Sciatic nerve (tissue), 2 donors: ENCODE results near the gene LRRC61. TPM values are rescaled to one million over a fixed set of nuclear protein-coding genes. Genes with fewer than 3 reads are reported as not detected.

Source experiments
- ATAC-seq: fragments of 200-7000 bp; cut with Tn5 transposase; one replicate; pipeline ENCODE4 v1.9.1; 2020; ENCODE audit warnings: mild to moderate bottlenecking, moderate library complexity
- DNase-seq: peaks from one replicate; pipeline ENCODE4 v3.0.0-alpha.2; 2020; ENCODE audit warnings: low spot score
- intact Hi-C: fragments of 100-400 bp; cut with DNase I; formaldehyde crosslinking; loops from one replicate; pipeline ENCODE4 v1.14.2; 2022
- total RNA-seq: library from RNA; stranded (reverse); fragmentation: NEBNext Ultra II Directional; extraction: Animal tissue kit (Norgen Biotek cat#: 25700); gene quantifications from one replicate; pipeline ENCODE4 v1.2.1, GENCODE V29; 2021
- donor health status: DM: no; HTN: no; CAD: no.
- donor health status: DM: no; HTN: no; CAD: no.

Gene LRRC61
- total RNA-seq, 1 donor from 2014 or later = 5.8 TPM

DNA sequence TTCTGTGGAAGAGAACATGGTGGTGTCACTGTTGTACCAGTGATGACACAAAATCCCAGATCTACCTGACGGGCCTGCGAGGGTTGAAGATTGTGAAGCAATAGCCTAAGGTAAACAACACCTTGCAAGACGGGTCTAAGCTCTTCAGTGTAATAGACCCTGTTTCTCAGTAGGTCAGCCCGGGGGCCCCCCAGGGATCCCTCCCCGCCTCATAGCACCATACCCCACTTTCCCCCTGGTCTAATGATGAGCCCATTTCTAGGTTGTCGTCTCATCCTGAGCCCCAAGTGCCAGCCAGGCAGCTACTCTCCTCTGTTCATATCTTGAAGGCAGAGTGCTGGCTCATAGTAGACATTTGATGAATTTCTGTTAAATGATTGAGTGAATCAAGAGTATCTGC is 2.7 kb downstream of the LRRC61 start:
- intact Hi-C loops = no loop called here
- DNase-seq = no peak

GRCh38 chr7:150326657-150327268 is 3.6 kb downstream of the LRRC61 start:
- ATAC-seq (no peak), DNase-seq (no peak)
- intact Hi-C loops = no loop called here

More for the DNA sequence above, 2.7 kb downstream of the LRRC61 start:
- no peak for ATAC-seq

DNA sequence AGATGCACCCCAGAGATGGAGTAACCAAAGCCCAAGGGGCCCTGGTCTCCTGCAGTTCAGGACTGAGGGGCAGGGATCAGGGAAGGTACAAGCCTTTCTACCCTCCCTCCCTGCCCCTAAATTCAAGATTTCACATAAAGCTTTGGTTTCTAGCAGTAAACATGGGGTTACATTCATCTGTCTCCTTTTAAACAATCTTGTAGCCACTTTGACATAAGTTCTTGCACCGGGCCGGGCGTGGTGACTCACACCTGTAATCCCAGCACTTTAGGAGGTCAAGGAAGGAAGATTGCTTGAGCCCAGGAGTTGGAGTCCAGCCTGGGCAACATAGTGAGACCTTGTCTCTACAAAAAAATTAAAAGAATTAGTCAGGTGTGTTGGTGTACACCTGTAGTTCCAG is 4.2 kb downstream of the LRRC61 start:
- intact Hi-C loops = no loop called here
- DNase-seq = no peak

GRCh38 chr7:150329331-150330120 is 6.4 kb downstream of the LRRC61 start:
- intact Hi-C loops = no loop called here

More for the DNA sequence above, 4.2 kb downstream of the LRRC61 start:
- ATAC-seq = no peak

DNA sequence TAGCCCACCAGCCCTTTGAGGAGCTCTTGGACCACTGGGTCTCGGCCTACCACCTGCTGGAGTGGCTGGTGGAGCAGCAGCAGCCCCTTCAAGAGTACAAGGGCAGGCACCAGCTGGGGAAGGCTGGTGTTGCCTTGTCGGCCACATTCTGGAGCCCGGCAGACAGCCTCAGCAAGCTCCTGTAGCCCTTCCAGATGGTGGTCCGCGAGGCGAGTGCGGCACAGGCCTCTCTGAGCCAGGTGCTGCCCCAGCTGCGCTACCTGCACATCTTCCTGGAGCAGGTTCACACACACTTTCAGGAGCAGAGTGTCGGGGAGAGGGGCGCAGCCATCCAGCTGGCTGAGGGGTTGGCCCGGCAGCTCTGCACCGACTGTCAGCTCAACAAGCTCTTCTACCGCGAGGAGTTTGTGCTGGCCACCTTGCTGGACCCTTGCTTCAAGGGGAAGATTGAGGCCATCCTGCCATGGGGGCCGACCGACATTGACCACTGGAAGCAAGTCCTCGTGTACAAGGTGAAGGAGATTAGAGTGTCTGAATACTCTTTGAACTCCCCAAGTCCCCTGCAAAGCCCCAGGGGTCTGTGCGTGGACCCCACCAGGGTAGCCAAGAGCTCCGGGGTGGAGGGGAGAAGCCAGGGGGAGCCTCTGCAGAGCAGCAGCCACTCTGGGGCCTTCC is 7.2 kb downstream of the LRRC61 start:
- ATAC-seq = no peak
- intact Hi-C loops = no loop called here
- DNase-seq = peak; percentile 55

More at GRCh38 chr7:150329331-150330120, 6.4 kb downstream of the LRRC61 start:
- DNase-seq = no peak
- no peak for ATAC-seq

- ATAC-seq (no peak), DNase-seq (no peak)
- intact Hi-C loops = no loop called here
Observed at GRCh38 chr7:150332852-150333635, 9.9 kb downstream of the LRRC61 start.

GRCh38 chr7:150333659-150334058 is 10.5 kb downstream of the LRRC61 start:
- ATAC-seq (no peak), DNase-seq (no peak)
- intact Hi-C loops = no loop called here

DNA sequence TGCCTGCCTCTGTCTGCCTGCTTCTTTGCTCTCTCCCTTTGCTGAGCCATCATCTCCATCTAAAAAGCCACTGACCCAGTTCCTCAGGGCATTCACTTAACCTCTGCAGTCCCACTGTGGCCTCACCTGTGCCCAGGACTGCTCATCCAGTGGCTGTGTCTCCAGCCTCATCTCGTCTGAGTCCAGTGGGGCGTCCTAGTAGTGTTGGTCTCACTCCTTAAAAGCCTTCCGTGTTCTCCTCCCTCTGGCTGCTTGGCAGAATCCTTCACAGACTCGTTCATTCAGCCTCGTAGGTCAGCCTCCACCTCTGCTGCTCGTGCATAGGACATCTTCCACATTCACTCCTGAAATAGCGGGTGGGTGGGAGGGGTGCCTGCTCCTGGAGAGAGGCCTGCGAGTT is 11.0 kb downstream of the LRRC61 start:
- DNase-seq = no peak
- intact Hi-C loops = no loop called here
- no peak for ATAC-seq

GRCh38 chr7:150335108-150335773 is 12.1 kb downstream of the LRRC61 start:
- intact Hi-C loops = no loop called here
- DNase-seq (no peak), ATAC-seq (peak; percentile 29)

GRCh38 chr7:150335774-150336112 is 12.6 kb downstream of the LRRC61 start:
- DNase-seq = no peak
- intact Hi-C loops = no loop called here
- no peak for ATAC-seq

DNA sequence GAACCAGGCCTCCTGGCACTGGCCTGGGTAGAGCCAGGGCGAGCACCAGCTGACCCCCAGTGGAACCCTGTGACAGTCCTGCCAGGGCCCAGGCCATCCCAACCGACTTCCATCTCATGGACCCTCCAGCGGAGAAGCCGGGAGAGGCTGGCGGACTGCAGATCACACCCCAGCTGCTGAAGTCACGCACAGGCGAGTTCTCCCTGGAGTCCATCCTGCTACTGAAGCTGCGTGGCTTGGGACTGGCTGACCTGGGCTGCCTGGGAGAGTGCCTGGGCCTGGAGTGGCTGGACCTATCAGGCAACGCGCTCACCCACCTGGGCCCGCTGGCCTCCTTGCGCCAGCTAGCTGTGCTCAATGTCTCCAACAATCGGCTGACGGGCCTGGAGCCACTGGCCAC is 13.6 kb downstream of the LRRC61 start:
- peak; percentile 54 for DNase-seq
- no peak for ATAC-seq
- intact Hi-C loops = no loop called here

DNA sequence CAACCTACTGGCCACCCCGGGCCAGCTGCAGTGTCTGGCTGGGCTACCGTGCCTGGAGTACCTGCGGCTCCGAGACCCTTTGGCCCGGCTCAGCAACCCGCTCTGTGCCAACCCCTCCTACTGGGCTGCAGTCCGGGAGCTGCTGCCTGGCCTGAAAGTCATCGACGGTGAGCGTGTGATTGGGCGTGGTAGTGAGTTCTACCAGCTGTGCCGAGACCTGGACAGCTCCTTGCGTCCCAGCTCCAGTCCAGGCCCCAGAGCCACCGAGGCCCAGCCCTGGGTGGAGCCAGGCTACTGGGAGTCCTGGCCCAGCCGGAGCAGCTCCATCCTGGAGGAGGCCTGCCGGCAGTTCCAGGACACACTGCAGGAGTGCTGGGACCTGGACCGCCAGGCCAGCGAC is 14.0 kb downstream of the LRRC61 start:
- intact Hi-C loops = no loop called here
- ATAC-seq = no peak

DNA sequence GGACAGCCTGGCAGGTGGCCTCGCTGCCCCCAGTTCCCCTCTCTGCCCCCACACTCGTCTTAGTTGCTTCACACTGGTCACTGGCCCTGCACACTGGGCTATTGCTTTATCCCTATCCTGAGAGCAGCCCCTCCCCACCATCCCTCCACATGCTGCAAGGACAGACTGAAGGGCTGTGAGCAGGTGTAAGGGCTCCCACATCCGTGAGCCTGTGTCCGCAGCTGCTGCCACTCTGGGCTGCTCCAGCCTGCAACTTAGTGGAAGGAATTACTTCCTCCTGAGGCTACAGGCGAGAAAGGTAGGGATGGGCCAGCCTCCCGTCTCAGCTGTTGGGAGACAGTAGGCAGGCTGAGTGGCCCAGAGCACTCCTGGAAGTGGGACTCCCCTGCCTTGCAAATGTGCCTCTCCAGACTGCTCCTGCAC is 14.5 kb downstream of the LRRC61 start:
- DNase-seq = no peak
- ATAC-seq = no peak
- intact Hi-C loops = no loop called here

More for the DNA sequence above, 14.0 kb downstream of the LRRC61 start:
- DNase-seq = no peak

- no peak for ATAC-seq
- no peak for DNase-seq
- intact Hi-C loops = no loop called here
Observed at GRCh38 chr7:150338166-150338829, 15.1 kb downstream of the LRRC61 start.

DNA sequence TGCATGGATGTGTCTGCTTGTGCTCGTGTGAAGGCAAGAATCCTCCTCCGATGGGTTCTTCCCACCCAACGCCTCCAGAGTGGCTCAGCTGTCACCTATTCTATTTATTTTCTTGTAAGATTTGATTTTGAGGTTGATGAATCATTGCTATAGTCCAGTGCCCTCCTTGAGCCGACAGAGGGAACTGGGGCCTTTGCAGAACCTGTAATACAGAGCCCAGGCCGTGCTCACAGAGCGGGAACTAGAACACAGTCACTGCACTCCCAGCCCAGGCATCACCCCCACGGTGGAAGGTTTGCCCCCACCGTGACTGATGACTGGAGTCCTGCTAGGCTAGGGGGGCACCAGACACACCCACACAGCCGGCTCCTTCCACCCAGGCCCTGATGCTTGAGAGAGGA is 16.3 kb downstream of the LRRC61 start:
- intact Hi-C loops = no loop called here
- ATAC-seq (no peak), DNase-seq (no peak)

- DNase-seq = peak; percentile 71
- intact Hi-C loops = no loop called here
- ATAC-seq = peak; percentile 48
Observed at GRCh38 chr7:150340024-150340749, 17.0 kb downstream of the LRRC61 start.

- ATAC-seq (peak; percentile 26), DNase-seq (no peak)
- intact Hi-C loops = no loop called here
Observed at GRCh38 chr7:150340875-150341262, 17.7 kb downstream of the LRRC61 start.
